GM21526 (cell line): ENCODE data around the gene SLFN12.
A peak's percentile ranks its signal among the peaks of the same experiment; 100 is the strongest.
"Not testable (repeated sequence)": the region's sequence is repeated elsewhere in the genome, so short reads cannot be mapped to it uniquely, and the experiment has no call there.

ENCODE experiments used
- ATAC-seq: cut with Tn5 transposase; IDR thresholded peaks from one replicate; pipeline ENCODE4 v1.9.1; 2021; ENCODE audit warnings: moderate library complexity; ENCODE audit not compliant: unreplicated experiment, low FRiP score

Gene SLFN12

DNA sequence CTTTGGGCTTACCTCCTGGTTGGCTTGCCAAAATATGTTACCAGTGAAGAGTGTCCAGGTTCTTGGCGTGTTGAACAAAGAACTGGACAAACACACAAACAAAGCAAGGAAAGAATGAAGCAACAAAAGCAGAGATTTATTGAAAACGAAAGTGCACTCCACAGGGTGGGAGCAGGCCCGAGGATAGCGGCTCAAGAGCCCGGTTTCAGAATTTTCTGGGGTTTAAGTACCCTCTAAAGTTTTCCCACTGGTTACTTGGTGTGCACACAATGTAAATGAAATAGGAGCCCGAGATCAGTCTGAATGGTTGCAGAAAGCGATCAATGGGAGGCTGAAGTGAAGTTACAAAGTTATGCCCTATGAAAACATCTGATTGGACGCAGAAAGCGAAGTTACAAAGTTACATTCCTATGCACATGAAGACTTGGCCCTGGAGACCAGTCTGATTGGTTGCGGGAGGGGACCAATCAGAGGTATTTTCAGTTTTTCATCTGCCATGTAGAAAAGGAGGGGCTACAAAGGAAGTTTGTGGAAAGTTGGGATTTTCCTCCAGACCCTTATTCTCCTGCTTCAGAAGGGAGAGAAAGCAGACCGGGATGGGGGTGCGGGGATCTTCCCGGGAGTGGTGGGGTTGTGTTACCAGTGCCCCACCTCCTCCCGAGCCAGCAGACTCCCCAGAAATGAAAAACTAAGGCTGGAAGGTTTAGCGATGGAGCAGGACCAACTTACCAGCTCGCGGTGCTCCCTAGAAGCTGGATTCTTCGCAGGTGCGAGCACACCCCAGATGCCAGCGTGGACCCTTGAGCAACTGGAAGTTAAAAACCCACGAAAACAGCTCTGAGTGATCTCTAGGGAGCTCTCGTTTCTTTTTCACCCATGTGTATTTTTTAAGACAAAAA is at the start of gene SLFN12:
TSS of gene SLFN12 (minus strand) at position 325 of the 899 bp plus-strand sequence. CDS start 9,472 bp downstream, outside the sequence.
- peak; percentile 50 for ATAC-seq

GRCh38 chr17:35479271-35479670 is 47.0 kb upstream of the SLFN12 start:
- no peak for ATAC-seq

GRCh38 chr17:35477248-35477647 is 44.9 kb upstream of the SLFN12 start:
- ATAC-seq, result no peak

DNA sequence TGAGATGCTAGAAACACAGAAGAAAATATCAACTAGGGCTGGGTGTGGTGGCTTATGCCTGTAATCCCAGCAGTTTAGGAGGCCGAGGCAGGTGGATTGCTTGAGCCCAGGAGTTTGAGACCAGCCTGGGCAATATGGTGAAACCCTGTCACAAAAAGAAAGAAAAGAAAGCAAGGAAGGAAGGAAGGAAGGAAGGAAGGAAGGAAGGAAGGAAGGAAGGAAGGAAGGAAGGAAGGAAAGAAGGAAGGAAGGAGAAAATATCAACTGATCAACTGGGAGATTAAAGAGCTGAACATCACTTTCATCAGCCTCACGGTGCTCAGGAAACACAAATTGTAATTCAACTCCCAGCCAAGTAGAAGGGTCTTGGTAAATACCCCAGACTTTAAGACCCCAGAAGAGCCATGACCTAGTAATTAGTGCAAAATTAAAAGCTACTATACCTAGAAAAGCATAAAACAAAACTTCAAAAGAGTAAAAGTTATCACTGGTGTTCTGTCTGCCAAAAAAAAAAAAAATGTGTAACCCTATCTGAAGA is 44.1 kb upstream of the SLFN12 start:
- no peak for ATAC-seq

DNA sequence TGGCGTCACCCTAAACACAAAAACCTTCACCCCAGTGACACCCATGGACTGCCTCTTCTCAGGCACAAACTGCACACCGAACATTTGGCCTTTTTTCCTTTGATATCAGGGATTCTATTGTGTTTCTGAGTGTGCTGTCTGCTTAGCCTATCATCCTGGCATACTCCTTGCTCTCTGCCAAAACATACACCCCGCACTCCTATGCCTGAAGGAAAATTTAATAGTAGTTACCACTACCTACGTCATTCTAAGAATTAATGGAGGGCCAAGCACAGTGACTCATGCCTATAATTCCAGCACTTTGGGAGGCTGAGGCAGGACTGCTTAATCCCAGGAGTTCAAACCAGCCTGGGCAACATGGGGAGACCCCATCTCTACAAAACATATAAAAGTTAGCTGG is 36.2 kb upstream of the SLFN12 start:
- no peak for ATAC-seq

DNA sequence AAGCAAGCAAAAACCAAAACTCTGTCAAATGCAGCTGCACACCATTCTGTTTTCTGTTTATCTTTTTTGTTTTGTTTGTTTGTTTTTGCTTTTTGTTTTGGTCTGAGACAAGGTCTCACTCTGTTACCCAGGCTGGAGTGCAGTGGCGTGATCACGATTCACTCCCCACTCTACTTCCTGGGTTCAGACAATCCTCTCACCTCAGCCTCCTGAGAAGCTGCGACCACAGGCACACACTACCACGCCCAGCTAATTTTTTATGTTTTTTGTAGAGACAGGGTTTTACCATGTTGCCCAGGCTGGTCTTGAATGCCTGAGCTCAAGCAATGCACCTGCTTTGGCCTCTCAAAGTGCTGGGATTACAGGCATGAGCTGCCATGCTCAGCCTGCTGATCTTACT is 35.5 kb upstream of the SLFN12 start:
- ATAC-seq, result no peak

DNA sequence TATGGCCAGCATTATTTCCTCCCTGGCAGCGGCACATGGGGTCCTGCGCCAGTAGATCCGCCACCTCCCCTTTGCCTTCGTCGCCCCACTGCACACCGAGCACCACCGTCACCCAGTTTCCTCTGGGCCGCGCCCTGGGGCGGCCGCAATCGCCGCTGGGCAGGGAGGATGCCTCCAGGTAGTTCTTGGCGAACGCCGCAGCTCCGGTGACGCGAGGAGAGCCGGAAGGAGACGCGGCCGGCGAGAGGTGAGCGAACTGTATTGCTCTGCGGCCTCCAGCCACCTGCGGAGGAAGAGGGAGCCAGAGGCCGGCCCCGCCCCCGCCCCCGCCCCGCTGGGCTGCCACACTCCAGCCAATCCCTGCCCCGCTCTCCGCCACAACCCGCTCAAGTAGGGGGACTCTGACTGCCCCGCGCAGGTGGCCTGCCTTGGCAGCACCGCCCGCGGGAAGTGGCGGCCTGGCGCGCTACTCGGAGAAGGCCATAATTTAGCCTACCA is 28.1 kb upstream of the SLFN12 start:
- peak; percentile 65 for ATAC-seq

- ATAC-seq, result not testable (repeated sequence)
These were observed 21.7 kb upstream of the SLFN12 start for GRCh38 chr17:35454035-35454434.

- ATAC-seq, result no peak
These were observed 20.9 kb upstream of the SLFN12 start for GRCh38 chr17:35453171-35453570.

DNA sequence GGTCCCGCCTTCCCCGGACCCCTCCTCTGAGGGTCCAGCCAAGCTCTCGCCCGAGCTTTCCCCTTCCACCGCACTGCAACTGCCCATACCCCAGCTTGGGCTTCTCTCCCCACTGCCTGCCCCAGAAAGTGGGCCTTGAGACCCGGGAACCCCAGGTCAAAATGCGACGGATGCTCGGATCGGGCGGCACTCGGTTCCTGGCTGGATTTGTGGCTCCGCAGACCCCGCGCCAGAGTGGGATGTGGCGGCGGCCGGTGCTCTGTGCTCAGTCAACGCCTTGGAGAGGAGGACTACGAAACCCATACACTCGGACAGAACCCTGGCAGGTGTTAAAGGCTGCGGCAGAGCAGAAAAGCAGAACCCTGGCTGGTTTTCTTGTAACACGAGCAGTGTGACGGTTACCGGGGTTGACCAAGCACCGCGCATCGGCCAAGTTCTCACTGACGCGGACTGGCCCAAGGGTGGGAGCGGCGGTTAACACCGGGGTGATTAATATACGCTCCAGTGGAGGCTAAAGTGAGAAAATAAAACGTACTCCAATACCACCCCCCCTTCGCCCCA is 17.2 kb upstream of the SLFN12 start:
- no peak for ATAC-seq

GRCh38 chr17:35448899-35449227 is 16.6 kb upstream of the SLFN12 start:
- no peak for ATAC-seq

- peak; percentile 72 for ATAC-seq
These were observed 16.1 kb upstream of the SLFN12 start, which contains the start of gene SLFN13 for GRCh38 chr17:35448214-35448898. Gene SLFN13 (minus strand): TSS chr17:35448766. CDS start chr17:35445680, 3,086 bp downstream.

GRCh38 chr17:35447499-35447898 is 15.2 kb upstream of the SLFN12 start:
- ATAC-seq, result no peak

- ATAC-seq, result no peak
These were observed 6.1 kb upstream of the SLFN12 start for GRCh38 chr17:35438433-35438832.

GRCh38 chr17:35433075-35433894 is 985 bp upstream of the SLFN12 start:
- no peak for ATAC-seq

DNA sequence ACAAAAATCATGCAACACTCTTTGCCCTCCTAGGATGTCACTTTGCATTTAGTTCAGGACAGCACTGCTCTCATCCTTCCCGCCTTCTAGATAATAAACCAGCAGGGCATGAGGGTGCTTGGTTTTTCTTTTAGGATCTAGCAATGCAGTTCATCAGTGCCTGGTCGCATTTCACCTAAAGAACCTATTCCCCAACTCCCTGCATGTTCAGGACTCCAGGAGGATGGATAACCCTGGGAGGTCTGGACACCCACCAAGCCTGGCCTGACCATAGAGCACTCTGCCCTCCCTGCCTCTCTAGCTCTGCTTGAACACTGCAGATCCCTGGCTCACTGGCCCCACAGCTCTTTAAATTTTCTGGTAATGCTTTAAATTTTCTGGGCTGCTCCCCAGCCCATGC is 2.6 kb downstream of the SLFN12 start:
- ATAC-seq, result no peak

DNA sequence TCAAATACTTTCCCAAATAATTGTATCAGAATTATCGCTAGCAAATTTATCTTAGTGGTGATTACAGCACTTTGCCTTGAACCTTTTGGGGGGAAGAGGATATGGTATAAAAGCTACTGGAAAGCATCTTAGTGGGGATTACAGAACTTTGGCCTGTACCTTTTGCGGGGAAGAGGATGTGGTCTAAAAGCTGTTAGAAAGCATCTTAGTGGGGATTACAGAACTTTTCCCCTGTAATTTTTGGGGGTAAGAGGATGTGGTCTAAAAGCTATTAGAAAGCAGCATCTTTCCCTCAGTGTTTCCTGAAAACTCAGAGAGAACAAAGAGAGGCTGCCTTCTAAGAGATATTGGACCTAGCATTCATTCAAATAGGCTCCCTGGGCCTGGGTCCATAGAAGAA is 4.1 kb downstream of the SLFN12 start:
- no peak for ATAC-seq

DNA sequence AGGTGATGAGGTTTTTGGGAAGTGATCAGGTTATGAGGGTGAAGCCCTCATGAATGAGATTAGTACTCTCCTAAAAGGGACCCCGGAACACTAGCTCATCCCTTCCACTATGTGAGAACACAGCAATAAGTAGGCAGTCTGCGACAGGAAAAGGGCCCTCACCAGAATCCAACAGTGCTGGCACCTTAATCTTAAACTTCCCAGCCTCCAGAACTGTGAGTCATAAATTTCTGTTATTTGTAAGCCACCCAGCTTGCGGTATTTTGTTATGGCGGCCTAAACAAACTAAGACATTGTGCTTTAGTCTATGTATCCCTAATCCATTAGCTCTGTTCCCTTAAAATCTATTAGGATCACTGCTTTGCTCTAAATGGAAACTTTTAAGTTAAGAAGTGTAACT is 8.5 kb downstream of the SLFN12 start:
- no peak for ATAC-seq

- not testable (repeated sequence) for ATAC-seq
These were observed 11.2 kb downstream of the SLFN12 start for GRCh38 chr17:35421069-35421468.

- no peak for ATAC-seq
These were observed 15.6 kb downstream of the SLFN12 start for GRCh38 chr17:35416659-35417058.
